Stimulated activated naive CD8-positive, alpha-beta T cell treated with anti-CD3 and anti-CD28 coated beads, Interleukin-15, Interleukin-2, amounts not matched to agents 100 U/mL and 50 U/mL, for 24 hours (primary cell): ENCODE data around the gene DBF4B.

Source experiments
- ATAC-seq: fragments of 150-1000 bp; cut with Tn5 transposase; one replicate; pipeline ENCODE4 v1.10.0; 2021
- DNase-seq: peaks from one replicate; pipeline ENCODE4 v3.0.0; 2021

DBF4B gene

DNA sequence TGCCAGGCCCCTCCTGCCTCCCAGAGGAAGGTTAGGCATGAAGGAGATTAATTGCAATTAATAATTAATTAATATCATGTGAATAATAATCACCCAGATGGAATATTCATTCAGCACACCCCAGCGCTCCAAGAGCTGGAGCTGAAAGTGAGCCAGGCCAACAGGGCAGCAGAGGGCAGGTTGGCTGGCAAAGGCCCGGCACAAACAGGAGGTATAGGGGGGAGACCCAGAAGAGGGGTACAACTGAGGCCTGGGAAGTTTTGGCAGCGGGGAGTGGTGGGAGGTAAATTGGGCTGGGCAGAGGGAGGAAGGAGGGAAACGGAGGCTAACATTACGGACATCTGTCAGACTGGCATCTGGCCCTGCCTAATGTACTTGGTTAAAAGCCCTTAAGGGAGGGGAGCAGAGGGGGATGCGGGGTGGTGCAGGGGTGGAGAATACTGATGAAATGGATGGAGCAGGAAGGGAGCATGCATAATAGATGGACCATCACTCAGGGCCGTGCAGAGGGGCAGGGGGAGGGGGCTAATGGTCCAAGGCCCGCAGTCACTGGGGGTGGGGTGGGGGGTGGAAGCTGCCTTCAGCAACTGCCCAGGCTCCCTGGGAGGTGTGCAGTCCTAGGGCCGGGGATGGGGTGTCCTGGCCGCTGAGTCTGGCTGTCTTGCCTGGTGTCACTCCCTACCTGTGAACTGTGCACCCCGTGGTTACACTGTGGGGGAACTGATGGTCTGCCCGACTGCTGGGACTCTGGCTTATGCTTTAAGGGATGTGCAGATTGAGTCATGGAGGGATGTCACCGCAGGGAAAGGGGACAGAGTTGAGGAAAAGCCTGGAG lies 52.2 kb downstream of the DBF4B start:
- DNase-seq = no peak
- no peak for ATAC-seq

DNA sequence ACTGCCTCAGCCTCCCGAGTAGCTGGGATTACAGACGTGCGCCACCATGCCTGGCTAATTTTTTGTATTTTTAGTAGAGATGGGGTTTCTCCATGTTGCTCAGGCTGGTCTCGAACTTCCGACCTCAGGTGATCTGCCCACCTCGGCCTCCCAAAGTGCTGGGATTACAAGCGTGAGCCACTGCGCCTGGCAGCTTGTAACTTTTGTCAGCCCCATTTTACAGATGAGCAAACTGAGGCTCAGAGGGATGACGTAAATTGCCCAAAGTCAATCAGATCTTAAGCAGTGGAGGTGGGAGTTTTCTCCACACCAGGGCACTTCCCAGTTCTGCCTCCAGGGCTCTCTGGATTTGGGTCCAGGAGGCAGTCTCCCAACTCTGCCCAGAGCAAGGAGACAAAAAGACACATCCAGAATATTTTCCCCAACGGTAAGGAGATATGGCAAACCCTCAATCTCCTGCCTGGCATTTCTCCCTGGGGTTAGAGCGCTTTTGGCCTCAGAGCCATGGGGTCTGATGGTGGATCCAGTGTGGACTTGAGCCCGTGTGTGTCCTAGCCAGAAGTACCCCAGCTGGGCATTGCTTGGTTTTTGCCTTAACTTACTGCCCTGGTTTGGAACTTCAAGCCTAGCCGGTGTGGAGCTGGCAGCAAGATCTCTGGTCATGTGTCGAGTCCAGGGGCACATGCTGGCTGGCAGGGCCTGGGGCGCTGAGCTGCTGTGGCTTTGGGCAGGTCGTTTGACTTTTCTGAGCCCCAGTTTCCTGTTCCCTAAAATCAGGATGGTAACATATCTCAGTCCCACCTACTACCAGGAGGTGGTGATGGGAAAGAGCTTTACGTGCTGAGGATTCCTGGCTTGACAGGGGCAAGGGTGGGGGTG lies 53.7 kb downstream of the DBF4B start:
- no peak for ATAC-seq

DNA sequence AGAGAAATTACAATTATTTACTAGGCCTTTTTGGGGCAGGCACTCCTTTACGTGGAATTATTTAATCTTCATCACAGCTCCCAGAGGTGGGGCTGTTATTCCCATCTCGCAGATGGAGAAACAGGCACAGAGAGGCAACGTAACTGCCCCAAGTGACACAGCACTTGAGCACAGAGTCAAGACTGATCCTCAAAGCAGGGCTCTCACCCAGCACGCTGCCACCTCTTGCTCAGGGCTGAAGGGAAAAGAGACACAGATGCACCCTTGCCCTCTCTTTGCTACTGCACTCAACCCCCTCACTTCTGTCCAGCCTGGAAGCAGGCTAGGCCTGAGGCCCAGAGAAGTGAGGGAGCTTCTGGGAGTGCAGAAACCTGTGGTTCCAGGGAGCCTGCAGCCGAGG lies 54.7 kb downstream of the DBF4B start:
- DNase-seq (no peak), ATAC-seq (no peak)

More for the DNA sequence above, 53.7 kb downstream of the DBF4B start:
- DNase-seq = no peak

DNA sequence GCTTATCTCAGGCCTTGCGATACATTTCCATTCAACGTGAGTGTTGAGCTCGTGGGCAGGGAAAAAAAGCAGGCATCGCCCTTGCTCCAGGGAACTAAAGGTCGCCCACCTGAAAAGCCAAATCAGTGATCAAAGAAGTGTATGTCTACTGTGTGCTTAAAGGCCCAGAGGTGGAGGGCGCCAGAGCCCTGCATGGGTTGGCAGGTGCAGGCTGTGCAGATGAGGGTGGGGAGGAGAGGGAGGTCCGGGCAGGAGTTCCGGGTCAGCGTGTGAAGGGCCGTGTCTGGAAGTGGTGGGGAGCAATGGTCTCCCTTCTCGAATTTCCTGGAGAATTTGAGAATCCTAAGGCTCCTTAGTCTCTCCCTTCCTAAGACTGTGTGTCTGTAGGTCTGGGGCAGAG lies 57.5 kb downstream of the DBF4B start:
- ATAC-seq (no peak), DNase-seq (no peak)

DNA sequence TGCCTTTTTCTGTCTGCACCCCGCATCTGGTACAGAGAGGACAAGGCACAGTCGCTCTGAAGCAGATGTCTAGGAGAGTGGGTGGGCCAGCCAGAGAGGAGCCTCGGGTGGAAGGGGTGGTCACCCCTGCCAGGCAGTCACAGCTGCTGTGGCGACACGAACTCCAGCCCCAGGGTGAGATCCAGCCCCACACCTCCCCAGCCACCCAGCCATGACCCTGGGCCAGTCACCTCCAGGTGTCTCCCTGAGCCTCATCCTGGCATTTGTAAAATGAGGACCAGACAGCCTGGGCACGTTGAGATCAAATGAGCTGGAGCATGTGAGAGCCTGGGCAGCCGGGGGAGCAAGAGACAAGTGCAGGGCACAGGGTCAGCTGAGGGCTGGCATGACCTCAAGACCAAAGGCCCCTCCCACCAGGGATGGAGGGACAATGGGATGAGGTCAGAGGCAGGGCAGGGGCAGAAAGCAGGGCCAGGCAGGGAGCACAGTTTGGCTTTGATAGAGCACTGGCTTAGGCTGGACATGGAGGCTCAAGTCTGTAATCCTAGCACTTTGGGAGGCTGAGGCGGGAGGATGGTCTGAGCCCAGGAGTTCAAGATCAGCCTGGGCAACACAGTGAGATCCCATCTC lies 58.1 kb downstream of the DBF4B start:
- no peak for DNase-seq
- no peak for ATAC-seq

DNA sequence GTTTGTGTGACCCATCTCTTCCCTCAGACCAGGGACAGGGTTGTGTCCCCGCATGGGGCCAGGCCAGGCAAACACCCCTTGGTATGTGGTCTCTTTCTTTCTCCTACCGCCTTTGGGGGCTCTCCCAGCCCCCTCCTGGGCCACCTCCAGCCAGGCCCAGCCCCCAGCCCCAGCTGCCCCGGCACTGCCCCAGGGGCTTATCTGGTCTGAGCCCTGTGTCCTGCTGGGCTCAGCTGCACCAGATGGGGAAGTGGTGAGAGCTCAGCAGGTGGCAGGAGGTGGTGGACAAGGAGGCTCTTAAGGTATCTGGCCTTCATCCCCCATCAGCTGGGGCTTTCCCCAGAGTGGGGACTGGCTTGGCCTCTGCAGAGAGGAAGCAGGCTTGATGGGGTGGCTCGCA lies 59.0 kb downstream of the DBF4B start:
- ATAC-seq (no peak), DNase-seq (no peak)

DNA sequence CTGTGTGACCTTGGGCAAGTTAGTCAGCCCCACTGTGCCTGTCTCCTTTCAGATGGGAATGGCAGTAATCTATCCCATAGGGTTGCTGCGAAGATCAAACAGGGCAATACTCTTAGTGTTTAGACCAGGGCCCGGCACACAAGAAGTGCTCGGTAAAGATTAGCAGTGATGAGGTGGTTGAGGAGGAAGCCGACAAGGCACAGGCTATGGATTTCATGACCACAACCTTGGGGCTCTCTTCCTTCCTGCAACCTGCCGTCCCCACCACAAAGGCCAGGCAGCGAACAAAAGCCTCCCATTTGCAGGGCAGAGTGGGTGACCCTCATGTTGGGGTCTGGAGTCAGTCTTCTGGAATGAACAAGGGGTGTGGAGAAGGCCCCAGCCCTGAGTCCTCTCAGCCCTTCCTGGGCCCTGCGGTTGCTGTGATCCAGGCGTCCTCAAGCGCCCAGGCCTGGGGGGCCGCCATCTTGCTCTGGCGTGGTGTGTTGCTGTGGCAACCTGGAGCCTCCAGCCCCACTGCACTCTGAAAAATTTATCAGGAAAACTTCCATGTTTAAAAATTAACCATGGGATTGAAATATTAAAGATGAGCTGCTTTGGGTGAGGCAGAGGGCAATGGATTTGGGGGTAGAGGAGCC lies 60.2 kb downstream of the DBF4B start:
- DNase-seq = no peak
- no peak for ATAC-seq

DNA sequence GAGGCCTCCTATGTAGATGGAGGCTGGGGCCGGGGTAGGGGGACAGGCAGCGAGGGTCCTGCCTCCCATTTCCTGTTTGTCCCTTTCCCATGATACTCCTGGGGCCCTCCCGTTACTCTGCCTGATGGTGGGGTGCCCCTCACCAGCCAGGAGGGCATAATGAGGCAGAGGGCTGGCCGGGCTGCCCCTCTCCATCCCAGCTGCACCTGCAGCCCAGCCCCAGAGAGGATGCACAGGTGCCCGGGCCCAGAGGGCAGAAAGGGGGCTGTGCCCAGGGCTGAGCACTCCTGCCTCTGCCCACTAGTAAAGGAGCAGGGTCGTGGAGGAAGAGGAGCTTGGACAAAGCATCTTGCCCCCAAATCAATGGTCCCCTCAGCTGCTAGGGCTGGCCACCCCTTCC lies 60.8 kb downstream of the DBF4B start:
- DNase-seq (no peak), ATAC-seq (no peak)

DNA sequence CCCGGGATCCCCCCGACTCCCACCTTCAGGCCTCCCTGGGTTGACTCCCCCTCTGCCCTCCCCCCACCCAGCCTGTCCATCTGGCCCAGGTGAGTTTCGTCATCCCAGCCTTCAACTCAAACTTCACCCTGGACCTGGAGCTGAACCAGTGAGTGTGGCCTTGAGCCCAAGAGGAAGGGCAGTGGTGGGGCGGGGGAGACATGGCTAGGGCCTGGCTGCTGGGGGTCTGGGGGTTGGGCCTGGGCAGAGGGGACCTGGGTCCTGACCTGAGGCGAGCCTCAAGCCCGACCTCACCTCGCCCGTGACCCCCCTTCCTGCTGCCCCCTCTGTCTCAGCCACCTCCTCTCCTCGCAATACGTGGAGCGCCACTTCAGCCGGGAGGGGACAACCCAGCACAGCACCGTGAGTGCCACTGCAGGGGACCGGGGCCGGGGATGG lies 61.2 kb downstream of the DBF4B start:
- no peak for DNase-seq

DNA sequence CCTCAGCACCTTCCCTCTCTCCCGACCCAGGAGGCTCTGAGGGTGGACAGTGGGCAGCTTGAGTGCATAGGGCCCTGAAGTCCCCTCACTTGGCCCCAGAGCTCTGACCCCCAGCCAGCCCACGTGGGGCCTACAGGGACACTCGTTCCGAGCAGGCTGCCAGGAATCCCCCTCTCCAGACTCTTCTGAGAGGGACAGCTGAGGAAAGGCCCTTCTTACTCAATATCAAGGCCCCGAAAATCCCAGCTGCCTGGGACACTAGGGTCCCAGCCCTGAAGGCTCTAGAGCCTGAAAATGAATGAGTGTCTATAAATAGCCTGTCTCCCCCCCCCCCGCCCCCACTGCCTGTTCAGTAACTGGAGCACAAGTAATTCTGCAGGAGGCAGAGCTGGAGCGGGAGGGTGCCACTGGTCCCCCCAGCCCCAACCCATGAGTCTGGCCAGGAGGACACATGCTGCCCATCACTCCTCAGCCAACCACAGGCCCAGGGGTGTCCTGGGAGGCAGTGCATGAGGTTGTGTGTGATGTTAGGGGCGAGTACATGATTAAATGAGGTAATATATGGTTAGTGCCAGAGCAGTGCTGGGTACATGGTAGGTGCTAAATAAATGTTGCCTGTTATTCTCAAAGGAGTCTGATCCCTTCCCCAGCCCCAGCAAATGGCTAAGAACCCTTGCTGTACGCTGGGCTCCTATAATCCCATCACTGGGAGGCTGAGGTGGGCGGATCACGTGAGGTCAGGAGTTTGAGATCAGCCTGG lies 61.9 kb downstream of the DBF4B start:
- ATAC-seq (no peak), DNase-seq (no peak)

More for the DNA sequence above, 61.2 kb downstream of the DBF4B start:
- ATAC-seq = no peak

DNA sequence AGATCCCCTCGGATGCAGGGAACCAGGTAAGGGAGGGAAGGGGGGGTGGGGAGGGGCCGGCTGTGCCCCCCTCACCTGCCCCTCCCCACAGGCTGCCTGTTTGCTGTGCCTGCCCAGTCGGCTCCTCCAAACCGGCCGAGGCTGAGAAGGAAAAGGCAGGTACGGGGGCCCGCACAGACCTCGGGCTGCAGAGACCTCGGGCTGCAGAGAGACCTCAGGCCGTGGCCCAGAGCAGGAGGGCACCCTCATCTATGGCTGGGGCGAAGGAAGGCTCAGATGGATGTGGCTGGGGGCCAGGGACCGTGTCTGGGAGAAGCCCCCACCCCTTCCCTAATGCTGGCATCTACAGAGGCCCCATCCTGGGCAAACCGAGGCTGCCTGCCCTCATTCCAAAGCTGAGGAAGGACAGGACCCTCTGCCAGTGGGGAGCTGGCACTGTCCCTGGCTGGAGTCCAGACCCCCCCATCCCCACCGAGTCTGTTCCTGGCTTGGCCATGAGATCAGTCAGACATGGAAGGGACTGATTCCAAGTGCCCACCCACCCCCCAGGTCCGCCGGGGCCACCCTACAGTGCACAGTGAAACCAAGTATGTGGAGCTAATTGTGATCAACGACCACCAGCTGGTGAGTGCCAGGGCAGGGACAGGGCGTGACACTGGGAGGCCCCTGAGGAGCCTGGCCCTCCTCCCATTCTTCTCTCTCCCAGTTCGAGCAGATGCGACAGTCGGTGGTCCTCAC lies 64.0 kb downstream of the DBF4B start:
- DNase-seq (no peak), ATAC-seq (no peak)

DNA sequence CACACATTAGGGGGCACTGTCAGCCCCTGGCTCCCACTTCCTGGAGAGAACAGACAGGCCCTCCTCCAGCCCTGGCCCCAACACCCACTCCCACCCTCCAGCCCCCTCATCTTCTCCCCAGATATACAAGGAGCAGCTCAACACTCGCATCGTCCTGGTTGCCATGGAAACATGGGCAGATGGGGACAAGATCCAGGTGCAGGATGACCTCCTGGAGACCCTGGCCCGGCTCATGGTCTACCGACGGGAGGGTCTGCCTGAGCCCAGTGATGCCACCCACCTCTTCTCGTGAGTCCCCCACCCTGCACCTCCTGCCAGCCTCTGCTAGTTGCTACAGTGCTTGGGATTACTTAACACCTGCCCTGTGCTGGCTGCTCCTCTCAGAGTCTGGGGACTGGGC lies 64.7 kb downstream of the DBF4B start:
- ATAC-seq (no peak), DNase-seq (no peak)

DNA sequence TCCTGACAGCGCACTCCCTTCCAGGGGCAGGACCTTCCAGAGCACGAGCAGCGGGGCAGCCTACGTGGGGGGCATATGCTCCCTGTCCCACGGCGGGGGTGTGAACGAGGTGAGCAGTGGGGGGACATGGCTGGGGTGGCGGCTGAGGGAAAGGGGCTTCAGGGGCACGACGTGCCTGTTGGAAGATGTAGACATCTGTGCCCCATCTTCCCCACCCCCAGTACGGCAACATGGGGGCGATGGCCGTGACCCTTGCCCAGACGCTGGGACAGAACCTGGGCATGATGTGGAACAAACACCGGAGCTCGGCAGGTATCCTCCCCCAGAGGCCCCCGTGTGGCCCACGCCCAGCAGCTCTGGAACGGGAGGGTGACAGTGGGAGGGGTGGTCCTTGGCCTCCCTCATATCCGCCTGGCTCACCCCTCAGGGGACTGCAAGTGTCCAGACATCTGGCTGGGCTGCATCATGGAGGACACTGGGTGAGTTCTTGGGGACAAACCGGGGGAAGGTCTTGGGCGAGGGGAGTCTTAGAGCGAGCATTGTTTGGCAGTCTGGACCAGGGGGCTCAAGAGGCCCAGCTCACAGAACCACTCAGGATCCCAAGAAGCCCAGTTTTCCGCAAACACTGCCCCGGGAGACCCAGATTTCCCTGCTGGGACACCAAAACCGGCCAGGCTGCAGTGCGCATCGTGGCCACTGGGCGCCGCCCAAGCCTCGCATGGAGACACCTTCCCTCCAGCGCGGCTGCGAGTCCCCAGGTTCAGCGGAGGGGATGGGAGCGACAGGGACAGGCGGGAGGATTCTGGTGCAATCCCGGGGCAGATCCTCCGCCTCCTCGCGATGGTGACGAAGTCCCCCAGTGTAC lies 66.0 kb downstream of the DBF4B start:
- ATAC-seq = peak; percentile 19
- DNase-seq = peak; percentile 96

DNA sequence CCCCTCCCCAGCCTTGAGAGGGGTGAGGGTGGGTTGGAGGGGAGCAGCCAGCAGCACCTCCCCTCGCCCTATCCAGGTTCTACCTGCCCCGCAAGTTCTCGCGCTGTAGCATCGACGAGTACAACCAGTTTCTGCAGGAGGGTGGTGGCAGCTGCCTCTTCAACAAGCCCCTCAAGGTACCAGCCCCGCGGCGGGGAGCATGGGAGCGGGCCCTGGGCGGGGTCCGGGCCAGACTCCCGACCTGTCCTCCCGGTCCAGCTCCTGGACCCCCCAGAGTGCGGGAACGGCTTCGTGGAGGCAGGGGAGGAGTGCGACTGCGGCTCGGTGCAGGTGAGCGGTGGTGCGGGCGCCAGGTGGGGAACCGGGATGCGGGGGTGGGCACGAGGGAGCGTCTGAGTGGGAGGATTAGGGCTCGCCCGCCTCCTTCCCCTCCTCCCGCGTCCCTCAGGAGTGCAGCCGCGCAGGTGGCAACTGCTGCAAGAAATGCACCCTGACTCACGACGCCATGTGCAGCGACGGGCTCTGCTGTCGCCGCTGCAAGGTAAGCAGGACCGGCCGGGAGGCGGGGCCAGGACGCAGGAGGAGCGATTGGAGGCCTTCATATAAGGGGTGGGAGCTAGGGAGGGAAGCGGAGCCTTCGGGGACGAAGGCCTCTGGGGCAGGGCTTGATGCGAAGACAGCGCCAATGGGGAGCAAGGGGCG lies 66.8 kb downstream of the DBF4B start:
- DNase-seq = peak; percentile 98

DNA sequence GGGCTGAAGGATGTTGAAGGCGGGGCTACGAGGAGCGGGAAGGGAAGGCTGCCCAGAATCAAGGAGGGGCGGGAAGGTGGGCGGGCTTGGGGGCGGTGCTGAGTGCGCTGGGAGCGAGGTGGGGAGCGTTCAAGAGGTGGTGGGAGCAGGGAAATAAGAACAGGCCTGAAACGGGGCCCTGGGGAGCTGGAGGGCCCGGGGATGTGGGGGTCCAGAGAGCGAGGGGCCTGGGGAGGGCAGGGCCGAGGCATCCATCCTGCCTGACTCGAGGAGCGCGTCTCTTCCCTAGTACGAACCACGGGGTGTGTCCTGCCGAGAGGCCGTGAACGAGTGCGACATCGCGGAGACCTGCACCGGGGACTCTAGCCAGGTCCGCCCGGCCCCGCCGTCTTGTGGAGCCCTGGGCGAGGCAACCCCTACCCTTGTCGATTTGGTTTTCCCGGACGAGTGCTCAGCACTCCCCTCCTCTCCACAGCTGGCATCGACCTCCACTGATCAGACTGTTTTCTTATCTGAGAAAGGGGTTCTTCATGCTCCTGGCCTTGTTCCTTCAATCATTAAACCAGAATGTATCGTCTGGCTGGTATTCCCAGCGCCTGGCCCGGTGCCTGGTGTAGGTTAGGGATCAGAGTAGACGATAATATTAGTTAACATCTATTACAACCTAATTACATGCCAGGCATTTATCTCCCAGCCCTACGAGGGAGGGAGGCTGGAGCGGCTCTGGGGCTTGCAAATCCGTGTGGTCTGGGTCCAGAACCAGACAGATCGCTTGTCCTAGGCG lies 67.6 kb downstream of the DBF4B start:
- DNase-seq (no peak), ATAC-seq (peak; percentile 17)

More for the DNA sequence above, 66.8 kb downstream of the DBF4B start:
- peak; percentile 96 for ATAC-seq

DNA sequence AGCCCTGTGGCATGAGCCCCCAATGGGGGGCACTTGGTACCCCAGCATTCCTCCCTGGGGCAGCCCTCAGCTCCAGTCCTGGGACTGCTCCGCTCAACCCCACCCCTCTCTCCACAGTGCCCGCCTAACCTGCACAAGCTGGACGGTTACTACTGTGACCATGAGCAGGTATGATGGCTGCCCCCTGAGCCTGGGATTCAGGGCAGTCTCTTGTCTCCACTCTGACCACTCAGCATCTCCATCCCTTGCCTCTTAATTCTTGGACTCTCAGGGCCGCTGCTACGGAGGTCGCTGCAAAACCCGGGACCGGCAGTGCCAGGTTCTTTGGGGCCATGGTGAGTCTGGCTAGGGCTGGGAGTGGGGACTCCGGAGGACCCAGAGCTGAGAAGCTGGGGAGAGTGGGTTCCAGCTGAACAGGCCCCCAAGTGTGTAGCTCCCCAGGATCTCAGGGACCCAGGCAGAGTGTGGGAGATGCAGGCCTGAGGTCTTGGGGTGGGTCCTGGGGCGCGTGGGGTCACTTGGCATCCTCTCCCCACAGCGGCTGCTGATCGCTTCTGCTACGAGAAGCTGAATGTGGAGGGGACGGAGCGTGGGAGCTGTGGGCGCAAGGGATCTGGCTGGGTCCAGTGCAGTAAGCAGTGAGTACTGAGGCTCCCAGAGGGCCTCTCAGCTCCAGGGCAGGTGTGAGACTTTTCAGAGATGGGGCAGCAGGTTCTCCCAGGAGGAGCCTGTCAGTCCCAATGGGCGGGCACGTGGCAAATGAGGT lies 68.3 kb downstream of the DBF4B start:
- no peak for DNase-seq

More for the DNA sequence above, 68.3 kb downstream of the DBF4B start:
- no peak for ATAC-seq
